GM19324 (cell line): ENCODE results near the gene ACAT2.
"Not testable (repeated sequence)": the region's sequence is repeated elsewhere in the genome, so short reads cannot be mapped to it uniquely, and the experiment has no call there.

ENCODE experiments used
- ATAC-seq: cut with Tn5 transposase; IDR thresholded peaks from one replicate; pipeline ENCODE4 v1.9.1; 2021; ENCODE audit warnings: mild to moderate bottlenecking, moderate library complexity; ENCODE audit not compliant: unreplicated experiment, low FRiP score

The ACAT2 gene

GRCh38 chr6:159761873-159762680 lies at the start of gene ACAT2:
Gene ACAT2, plus strand, starts transcription at chr6:159762045. Its CDS starts 43 bp downstream, at chr6:159762088.
- peak; percentile 97 for ATAC-seq

GRCh38 chr6:159712389-159712788 lies 49.5 kb upstream of the ACAT2 start:
- ATAC-seq: not testable (repeated sequence)

- no peak for ATAC-seq
These were observed 47.9 kb upstream of the ACAT2 start for GRCh38 chr6:159713984-159714383.

GRCh38 chr6:159714404-159714803 lies 47.4 kb upstream of the ACAT2 start:
- ATAC-seq: no peak

- no peak for ATAC-seq
These were observed 46.7 kb upstream of the ACAT2 start for GRCh38 chr6:159715166-159715565.

- ATAC-seq: no peak
These were observed 46.2 kb upstream of the ACAT2 start for GRCh38 chr6:159715605-159716004.

- no peak for ATAC-seq
These were observed 45.4 kb upstream of the ACAT2 start for GRCh38 chr6:159716247-159717096.

- ATAC-seq: no peak
These were observed 43.2 kb upstream of the ACAT2 start for GRCh38 chr6:159718634-159719033.

- no peak for ATAC-seq
These were observed 42.6 kb upstream of the ACAT2 start for GRCh38 chr6:159719287-159719686.

- ATAC-seq: no peak
These were observed 41.1 kb upstream of the ACAT2 start for GRCh38 chr6:159720708-159721107.

GRCh38 chr6:159721981-159722380 lies 39.9 kb upstream of the ACAT2 start:
- ATAC-seq: not testable (repeated sequence)

- ATAC-seq: no peak
These were observed 39.2 kb upstream of the ACAT2 start for GRCh38 chr6:159722655-159723054.

- no peak for ATAC-seq
These were observed 38.6 kb upstream of the ACAT2 start for GRCh38 chr6:159723259-159723658.

GRCh38 chr6:159724778-159725177 lies 37.1 kb upstream of the ACAT2 start:
- ATAC-seq: no peak

- ATAC-seq: not testable (repeated sequence)
These were observed 36.6 kb upstream of the ACAT2 start for GRCh38 chr6:159725208-159725607.

GRCh38 chr6:159726255-159726917 lies 35.5 kb upstream of the ACAT2 start:
- ATAC-seq: peak; percentile 25

- ATAC-seq: peak; percentile 79
These were observed 34.7 kb upstream of the ACAT2 start, which contains the start of gene WTAP for GRCh38 chr6:159726918-159727716. Gene WTAP, plus strand, starts transcription at chr6:159727506. Its CDS starts 8,760 bp downstream, at chr6:159736266.

GRCh38 chr6:159727717-159728445 lies 34.0 kb upstream of the ACAT2 start:
- peak; percentile 42 for ATAC-seq

- no peak for ATAC-seq
These were observed 33.3 kb upstream of the ACAT2 start for GRCh38 chr6:159728531-159728964.
